Lower leg skin (tissue), 4 donors: ENCODE results near the gene KBTBD13. TPM values are rescaled to one million over a fixed set of nuclear protein-coding genes. Genes with fewer than 3 reads are reported as not detected.

Experiments used
- DNase-seq, 2 donors: peaks; one replicate each; pipeline ENCODE4 v3.0.0-alpha.2; 2019; ENCODE audit warnings: low spot score in 2 of 2
- H3K4me3 ChIP-seq: fragments of 200-600 bp; sonication (generic); 2 replicates; pipeline ENCODE4 v1.5.1; 2017; ENCODE audit warnings: mild to moderate bottlenecking, low read depth; ENCODE audit not compliant: poor library complexity, severe bottlenecking
- CTCF ChIP-seq, 3 donors: fragments of 450-650 bp; IDR thresholded peaks; one replicate each; pipeline ENCODE4 v1.5.1; 2016; ENCODE audit warnings: antibody characterized with exemption in 3 of 3, mild to moderate bottlenecking in 3 of 3, moderate library complexity in 2 of 3
- POLR2A ChIP-seq, 2 donors: fragments of 450-650 bp; IDR thresholded peaks; one replicate each; pipeline ENCODE4 v1.6.1; 2016 to 2017; ENCODE audit warnings: antibody characterized with exemption in 2 of 2, mild to moderate bottlenecking in 1 of 2, moderate library complexity in 1 of 2
- WGBS, 2 donors: methylation state at CpG; one replicate each; pipeline ENCODE4 v1.1.5; 2018; 5-methylcytosine and 5-hydroxymethylcytosine counted together
- intact Hi-C: fragments of 100-400 bp; cut with DNase I; formaldehyde crosslinking; loops from one replicate; pipeline ENCODE4 v1.15.0; 2023; ENCODE audit warnings: low total_unique reads
- total RNA-seq, 4 donors: library from RNA; depleted of rRNA; stranded (reverse); fragments of >200 nt; gene quantifications; one replicate each; pipeline ENCODE4 v1.1.0, GENCODE V29; 2016

KBTBD13 gene
- total RNA-seq, 4 donors from 2014 or later: not detected

- TF ChIP-seq POLR2A (IDR thresholded peaks at IDR 0.05) (no peak), CTCF (IDR thresholded peaks at IDR 0.05) (no peak)
- 77 to 80% methylated on average over 5 of the region's 5 CpGs for WGBS, 2 donors
- DNase-seq: no peak
- H3K4me3 ChIP-seq: no peak overlapping the region
- intact Hi-C loops: no loop called here
Observed at GRCh38 chr15:65062061-65062460, 14.5 kb upstream of the KBTBD13 start.

GRCh38 chr15:65062726-65063125 is 13.8 kb upstream of the KBTBD13 start:
- no peak overlapping the region for H3K4me3 ChIP-seq
- DNase-seq: no peak
- intact Hi-C loops: no loop called here
- no peak for TF ChIP-seq CTCF (IDR thresholded peaks at IDR 0.05)
- no peak for TF ChIP-seq POLR2A (IDR thresholded peaks at IDR 0.05)
- WGBS, 2 donors: 76 to 85% methylated on average over 5 of the region's 5 CpGs

GRCh38 chr15:65066001-65066634 is 10.4 kb upstream of the KBTBD13 start:
- DNase-seq: no peak
- no peak overlapping the region for H3K4me3 ChIP-seq
- no peak for TF ChIP-seq POLR2A (IDR thresholded peaks at IDR 0.05)
- TF ChIP-seq CTCF (IDR thresholded peaks at IDR 0.05): no peak
- 59 to 65% methylated on average over 3 of the region's 3 CpGs for WGBS, 2 donors
- intact Hi-C loops: no loop called here

- no peak for DNase-seq
- WGBS, 2 donors: 54% methylated on average over 9 of the region's 9 CpGs
- intact Hi-C loops: no loop called here
Observed at GRCh38 chr15:65066635-65067316, 9.8 kb upstream of the KBTBD13 start.

GRCh38 chr15:65067317-65067644 is 9.3 kb upstream of the KBTBD13 start:
- no peak for DNase-seq
- intact Hi-C loops: no loop called here
- TF ChIP-seq POLR2A (IDR thresholded peaks at IDR 0.05) (no peak), CTCF (IDR thresholded peaks at IDR 0.05) (no peak)
- 30 to 33% methylated on average over 8 of the region's 8 CpGs for WGBS, 2 donors
- peak overlapping the region; percentile 13 for H3K4me3 ChIP-seq

More at GRCh38 chr15:65066635-65067316, 9.8 kb upstream of the KBTBD13 start:
- no peak overlapping the region for H3K4me3 ChIP-seq
- TF ChIP-seq CTCF (IDR thresholded peaks at IDR 0.05): no peak
- TF ChIP-seq POLR2A (IDR thresholded peaks at IDR 0.05): no peak
